GM12878 (cell line): ENCODE results near the gene AP5Z1.

Experiments
- CREB1 ChIP-seq: IDR thresholded peaks from 2 replicates; pipeline ENCODE4 v1.6.1; 2012; ENCODE audit warnings: low read depth, mild to moderate bottlenecking, inconsistent platforms
- EP300 ChIP-seq, 2 experiments: fragments of 150-350 bp in 1 of 2; IDR thresholded peaks; 2 replicates each; pipeline ENCODE4 v1.6.1; 2011 to 2012; ENCODE audit warnings: low read depth in 2 of 2, low read length in 2 of 2, borderline replicate concordance in 1 of 2, improper control_type of control experiment in 1 of 2, inconsistent platforms in 1 of 2; ENCODE audit not compliant: control insufficient read depth in 1 of 2
- HDAC2 ChIP-seq: fragments of 200-600 bp; sonication (generic); IDR thresholded peaks from 2 replicates; pipeline ENCODE4 v1.6.1; 2017
- POLR2A ChIP-seq: IDR thresholded peaks from 2 replicates; pipeline ENCODE4 v1.6.1; 2011; ENCODE audit warnings: low read depth, mild to moderate bottlenecking, low read length
- POLR2AphosphoS5 ChIP-seq: IDR thresholded peaks from 2 replicates; pipeline ENCODE4 v1.6.1; 2011; ENCODE audit warnings: mild to moderate bottlenecking, low read length, inconsistent platforms
- RB1 ChIP-seq: fragments of 450-650 bp; formaldehyde crosslinking; IDR thresholded peaks from 2 replicates; pipeline ENCODE4 v1.6.1; 2017; ENCODE audit warnings: mild to moderate bottlenecking, borderline replicate concordance
- RCOR1 ChIP-seq: conservative IDR thresholded peaks from 2 replicates; pipeline ENCODE4 v1.6.1; 2012; ENCODE audit warnings: low read depth, low read length, improper control_type of control experiment
- RFX5 ChIP-seq: IDR thresholded peaks from 2 replicates; pipeline ENCODE4 v1.6.1; 2011; ENCODE audit warnings: low read depth, low read length, improper control_type of control experiment
- SUZ12 ChIP-seq: fragments of 200-600 bp; sonication (generic); IDR thresholded peaks from one replicate; pipeline ENCODE4 v1.6.1; 2018; ENCODE audit warnings: antibody characterized with exemption, mild to moderate bottlenecking; ENCODE audit not compliant: unreplicated experiment
- YY1 ChIP-seq: IDR thresholded peaks from 2 replicates; pipeline ENCODE4 v1.6.1; 2011; ENCODE audit warnings: low read depth, mild to moderate bottlenecking, low read length
- TF ChIP-seq, protein P1 (sequence below): IDR thresholded peaks from 2 replicates; pipeline ENCODE4 v1.6.1; 2012; ENCODE audit warnings: low read depth, low read length, improper control_type of control experiment
- TF ChIP-seq, protein P2 (sequence below): fragments of 450-650 bp; IDR thresholded peaks from 2 replicates; pipeline ENCODE4 v1.6.1; 2017; ENCODE audit warnings: low read depth, mild to moderate bottlenecking, moderate library complexity
- TF ChIP-seq, protein P3 (sequence below): fragments of 150-350 bp; IDR thresholded peaks from 2 replicates; pipeline ENCODE4 v1.6.1; 2016; ENCODE audit warnings: low read depth, low read length
- TF ChIP-seq, protein P4 (sequence below), 3 experiments: IDR thresholded peaks in 2 of 3; conservative IDR thresholded peaks in 1 of 3; 2 replicates each; pipeline ENCODE4 v1.5.1; 2011; ENCODE audit warnings: low read depth in 3 of 3, low read length in 3 of 3, mild to moderate bottlenecking in 3 of 3, control low read depth in 2 of 3, moderate library complexity in 2 of 3, inconsistent platforms in 1 of 3, mixed read lengths in 1 of 3; ENCODE audit not compliant: control insufficient read depth in 2 of 3, insufficient read depth in 1 of 3; ENCODE audit errors: extremely low read depth in 1 of 3

- TF ChIP-seq POLR2A = no peak
- no peak for TF ChIP-seq RB1
- TF ChIP-seq HDAC2 = no peak
- TF ChIP-seq POLR2AphosphoS5 = no peak
- TF ChIP-seq, protein P1, sequence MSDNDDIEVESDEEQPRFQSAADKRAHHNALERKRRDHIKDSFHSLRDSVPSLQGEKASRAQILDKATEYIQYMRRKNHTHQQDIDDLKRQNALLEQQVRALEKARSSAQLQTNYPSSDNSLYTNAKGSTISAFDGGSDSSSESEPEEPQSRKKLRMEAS = no peak
- TF ChIP-seq RCOR1 = no peak
- TF ChIP-seq, protein P2, sequence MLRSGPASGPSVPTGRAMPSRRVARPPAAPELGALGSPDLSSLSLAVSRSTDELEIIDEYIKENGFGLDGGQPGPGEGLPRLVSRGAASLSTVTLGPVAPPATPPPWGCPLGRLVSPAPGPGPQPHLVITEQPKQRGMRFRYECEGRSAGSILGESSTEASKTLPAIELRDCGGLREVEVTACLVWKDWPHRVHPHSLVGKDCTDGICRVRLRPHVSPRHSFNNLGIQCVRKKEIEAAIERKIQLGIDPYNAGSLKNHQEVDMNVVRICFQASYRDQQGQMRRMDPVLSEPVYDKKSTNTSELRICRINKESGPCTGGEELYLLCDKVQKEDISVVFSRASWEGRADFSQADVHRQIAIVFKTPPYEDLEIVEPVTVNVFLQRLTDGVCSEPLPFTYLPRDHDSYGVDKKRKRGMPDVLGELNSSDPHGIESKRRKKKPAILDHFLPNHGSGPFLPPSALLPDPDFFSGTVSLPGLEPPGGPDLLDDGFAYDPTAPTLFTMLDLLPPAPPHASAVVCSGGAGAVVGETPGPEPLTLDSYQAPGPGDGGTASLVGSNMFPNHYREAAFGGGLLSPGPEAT = no peak
- TF ChIP-seq, protein P3, sequence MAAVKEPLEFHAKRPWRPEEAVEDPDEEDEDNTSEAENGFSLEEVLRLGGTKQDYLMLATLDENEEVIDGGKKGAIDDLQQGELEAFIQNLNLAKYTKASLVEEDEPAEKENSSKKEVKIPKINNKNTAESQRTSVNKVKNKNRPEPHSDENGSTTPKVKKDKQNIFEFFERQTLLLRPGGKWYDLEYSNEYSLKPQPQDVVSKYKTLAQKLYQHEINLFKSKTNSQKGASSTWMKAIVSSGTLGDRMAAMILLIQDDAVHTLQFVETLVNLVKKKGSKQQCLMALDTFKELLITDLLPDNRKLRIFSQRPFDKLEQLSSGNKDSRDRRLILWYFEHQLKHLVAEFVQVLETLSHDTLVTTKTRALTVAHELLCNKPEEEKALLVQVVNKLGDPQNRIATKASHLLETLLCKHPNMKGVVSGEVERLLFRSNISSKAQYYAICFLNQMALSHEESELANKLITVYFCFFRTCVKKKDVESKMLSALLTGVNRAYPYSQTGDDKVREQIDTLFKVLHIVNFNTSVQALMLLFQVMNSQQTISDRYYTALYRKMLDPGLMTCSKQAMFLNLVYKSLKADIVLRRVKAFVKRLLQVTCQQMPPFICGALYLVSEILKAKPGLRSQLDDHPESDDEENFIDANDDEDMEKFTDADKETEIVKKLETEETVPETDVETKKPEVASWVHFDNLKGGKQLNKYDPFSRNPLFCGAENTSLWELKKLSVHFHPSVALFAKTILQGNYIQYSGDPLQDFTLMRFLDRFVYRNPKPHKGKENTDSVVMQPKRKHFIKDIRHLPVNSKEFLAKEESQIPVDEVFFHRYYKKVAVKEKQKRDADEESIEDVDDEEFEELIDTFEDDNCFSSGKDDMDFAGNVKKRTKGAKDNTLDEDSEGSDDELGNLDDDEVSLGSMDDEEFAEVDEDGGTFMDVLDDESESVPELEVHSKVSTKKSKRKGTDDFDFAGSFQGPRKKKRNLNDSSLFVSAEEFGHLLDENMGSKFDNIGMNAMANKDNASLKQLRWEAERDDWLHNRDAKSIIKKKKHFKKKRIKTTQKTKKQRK = no peak
- no peak for TF ChIP-seq EP300 (IDR thresholded peaks at IDR 0.05; ENCODE audit: borderline replicate concordance in 1 of 2, control insufficient read depth in 1 of 2, low read depth in 2 of 2, low read length in 2 of 2)
- no peak for TF ChIP-seq SUZ12
- TF ChIP-seq RFX5 = no peak
- TF ChIP-seq, protein P4, sequence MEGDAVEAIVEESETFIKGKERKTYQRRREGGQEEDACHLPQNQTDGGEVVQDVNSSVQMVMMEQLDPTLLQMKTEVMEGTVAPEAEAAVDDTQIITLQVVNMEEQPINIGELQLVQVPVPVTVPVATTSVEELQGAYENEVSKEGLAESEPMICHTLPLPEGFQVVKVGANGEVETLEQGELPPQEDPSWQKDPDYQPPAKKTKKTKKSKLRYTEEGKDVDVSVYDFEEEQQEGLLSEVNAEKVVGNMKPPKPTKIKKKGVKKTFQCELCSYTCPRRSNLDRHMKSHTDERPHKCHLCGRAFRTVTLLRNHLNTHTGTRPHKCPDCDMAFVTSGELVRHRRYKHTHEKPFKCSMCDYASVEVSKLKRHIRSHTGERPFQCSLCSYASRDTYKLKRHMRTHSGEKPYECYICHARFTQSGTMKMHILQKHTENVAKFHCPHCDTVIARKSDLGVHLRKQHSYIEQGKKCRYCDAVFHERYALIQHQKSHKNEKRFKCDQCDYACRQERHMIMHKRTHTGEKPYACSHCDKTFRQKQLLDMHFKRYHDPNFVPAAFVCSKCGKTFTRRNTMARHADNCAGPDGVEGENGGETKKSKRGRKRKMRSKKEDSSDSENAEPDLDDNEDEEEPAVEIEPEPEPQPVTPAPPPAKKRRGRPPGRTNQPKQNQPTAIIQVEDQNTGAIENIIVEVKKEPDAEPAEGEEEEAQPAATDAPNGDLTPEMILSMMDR (IDR thresholded peaks at IDR 0.05 in 2 of 3, conservative IDR thresholded peaks at IDR 0.05 in 1 of 3; ENCODE audit: control insufficient read depth in 2 of 3, extremely low read depth in 1 of 3, insufficient read depth in 1 of 3, low read depth in 3 of 3, low read length in 3 of 3) = no peak
- no peak for TF ChIP-seq YY1
- TF ChIP-seq CREB1 = no peak
These were observed 14.5 kb upstream of the AP5Z1 start for GRCh38 chr7:4760952-4761351.
